GM15510 (cell line): ENCODE data around the gene IGSF9.

Source experiments
- POLR2A ChIP-seq: IDR thresholded peaks from 3 replicates; pipeline ENCODE4 v1.6.1; 2011; ENCODE audit warnings: borderline replicate concordance; ENCODE audit not compliant: insufficient read length; ENCODE audit errors: extremely low read depth

Gene IGSF9

GRCh38 chr1:159945483-159946241 is at the start of gene IGSF9:
TSS of gene IGSF9 (minus strand) at chr1:159945613. CDS start at chr1:159943454, 2,159 bp downstream.
- no peak for TF ChIP-seq POLR2A

GRCh38 chr1:159994896-159995295 is 49.5 kb upstream of the IGSF9 start:
- no peak for TF ChIP-seq POLR2A

GRCh38 chr1:159993911-159994310 is 48.5 kb upstream of the IGSF9 start:
- TF ChIP-seq POLR2A: no peak

GRCh38 chr1:159992161-159992560 is 46.7 kb upstream of the IGSF9 start:
- TF ChIP-seq POLR2A: no peak

GRCh38 chr1:159991513-159991912 is 46.1 kb upstream of the IGSF9 start:
- TF ChIP-seq POLR2A: no peak

GRCh38 chr1:159990005-159990404 is 44.6 kb upstream of the IGSF9 start:
- no peak for TF ChIP-seq POLR2A

- no peak for TF ChIP-seq POLR2A
These were observed 44.2 kb upstream of the IGSF9 start for GRCh38 chr1:159989581-159989980.

- TF ChIP-seq POLR2A: no peak
These were observed 42.6 kb upstream of the IGSF9 start for GRCh38 chr1:159988006-159988405.

GRCh38 chr1:159987186-159987585 is 41.8 kb upstream of the IGSF9 start:
- TF ChIP-seq POLR2A: no peak

- TF ChIP-seq POLR2A: no peak
These were observed 41.1 kb upstream of the IGSF9 start for GRCh38 chr1:159986531-159986930.

GRCh38 chr1:159986093-159986492 is 40.7 kb upstream of the IGSF9 start:
- no peak for TF ChIP-seq POLR2A

- TF ChIP-seq POLR2A: no peak
These were observed 40.1 kb upstream of the IGSF9 start for GRCh38 chr1:159985473-159985872.

- TF ChIP-seq POLR2A: no peak
These were observed 38.3 kb upstream of the IGSF9 start for GRCh38 chr1:159983681-159984080.

- TF ChIP-seq POLR2A: no peak
These were observed 36.9 kb upstream of the IGSF9 start for GRCh38 chr1:159982280-159982679.

- TF ChIP-seq POLR2A: no peak
These were observed 36.1 kb upstream of the IGSF9 start for GRCh38 chr1:159981351-159982055.

- TF ChIP-seq POLR2A: no peak
These were observed 35.4 kb upstream of the IGSF9 start for GRCh38 chr1:159980786-159981185.
